ENCODE measurements around the gene ATP5F1C.
"Not testable (repeated sequence)": the region's sequence is repeated elsewhere in the genome, so short reads cannot be mapped to it uniquely, and the experiment has no call there.

Gene ATP5F1C

DNA sequence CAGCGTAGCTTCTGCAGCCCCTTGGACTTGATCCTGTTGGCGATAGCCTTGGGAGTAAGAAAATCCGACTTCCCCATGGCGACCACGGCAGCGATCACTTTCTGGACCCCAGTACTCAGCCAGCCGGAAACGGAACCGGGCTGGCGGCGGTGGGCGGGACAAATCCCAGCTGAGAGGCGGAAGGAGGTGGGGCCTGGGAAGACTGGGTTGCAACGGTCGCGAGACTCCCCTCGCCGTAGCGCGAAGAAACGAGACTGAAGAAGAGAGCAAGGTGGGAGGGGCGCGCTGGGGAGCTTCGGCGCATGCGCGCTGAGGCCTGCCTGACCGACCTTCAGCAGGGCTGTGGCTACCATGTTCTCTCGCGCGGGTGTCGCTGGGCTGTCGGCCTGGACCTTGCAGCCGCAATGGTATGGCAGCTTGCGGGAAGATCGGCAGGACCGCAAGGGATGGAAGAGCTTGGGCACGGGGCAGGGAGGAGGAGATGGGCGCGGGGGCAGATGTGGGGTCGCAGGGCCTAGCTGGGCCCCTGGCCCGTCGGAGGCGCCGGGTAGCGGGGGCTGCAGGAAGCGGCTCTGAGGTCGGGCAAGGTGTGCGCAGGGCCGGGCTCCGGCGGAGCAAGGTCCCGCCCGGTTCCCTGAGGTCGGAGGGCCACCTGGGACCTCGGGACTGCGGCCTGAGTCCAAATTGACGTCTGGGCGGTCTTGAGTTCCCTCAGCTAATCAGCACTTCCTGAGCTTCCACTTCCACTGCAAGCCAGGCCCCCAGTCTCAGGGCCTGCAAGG is at the start of gene ATP5F1C, which contains the start of gene KIN:
TSS of gene ATP5F1C (plus strand) at position 321 of the 782 bp plus-strand sequence. CDS start at position 352, 31 bp downstream.
TSS of gene KIN (minus strand) at position 137 of the 782 bp plus-strand sequence. CDS start at position 77, 60 bp downstream.
- peak; percentile 95 to 98 for DNase-seq

DNA sequence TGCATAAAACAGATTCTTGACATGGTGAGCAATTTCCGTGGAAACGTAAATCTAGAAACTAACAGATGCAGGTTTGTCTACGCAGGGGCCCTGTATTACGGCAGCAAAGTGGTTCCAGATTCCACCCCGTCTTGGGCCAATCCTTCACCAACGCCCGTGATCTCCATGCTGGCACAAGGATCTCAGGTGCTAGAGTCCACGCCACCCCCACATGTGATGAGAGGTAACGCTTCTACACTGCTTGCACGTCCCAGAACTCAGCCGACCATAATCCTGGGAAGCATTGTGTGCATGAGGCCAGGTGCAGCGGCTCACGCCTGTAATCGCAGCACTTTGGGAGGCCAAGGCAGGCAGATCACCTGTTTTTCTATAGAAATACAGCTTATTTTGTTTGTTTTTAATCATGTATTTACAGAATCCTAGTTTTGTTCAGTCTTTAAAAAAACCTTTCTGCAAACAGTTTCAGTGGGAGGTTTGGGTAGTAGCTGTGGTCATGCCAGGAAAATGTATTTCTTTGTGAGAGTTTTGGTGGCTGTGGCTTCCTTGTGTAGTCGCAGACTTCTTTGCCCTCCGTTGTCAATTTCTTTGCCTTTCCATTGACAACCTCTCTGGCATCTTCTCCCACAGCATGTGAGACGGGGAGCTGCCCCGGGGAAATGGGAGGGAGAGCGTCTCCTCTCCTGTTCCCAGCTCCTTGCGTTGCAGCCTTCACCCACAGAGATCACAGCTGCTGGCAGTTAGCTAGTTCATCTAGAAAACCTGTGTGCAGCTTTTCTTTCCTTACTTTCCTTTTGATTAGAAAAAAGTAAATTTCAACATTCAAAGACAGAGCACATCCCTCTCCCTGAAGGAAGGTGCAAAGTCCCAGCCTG is 49.2 kb upstream of the ATP5F1C start:
- DNase-seq = no peak

- no peak for DNase-seq
Observed at GRCh38 chr10:7744307-7744706, 43.7 kb upstream of the ATP5F1C start.

GRCh38 chr10:7748637-7749036 is 39.3 kb upstream of the ATP5F1C start:
- DNase-seq = not testable (repeated sequence)

GRCh38 chr10:7750222-7750621 is 37.8 kb upstream of the ATP5F1C start:
- no peak for DNase-seq

- no peak for DNase-seq
Observed at GRCh38 chr10:7752251-7752650, 35.7 kb upstream of the ATP5F1C start.

DNA sequence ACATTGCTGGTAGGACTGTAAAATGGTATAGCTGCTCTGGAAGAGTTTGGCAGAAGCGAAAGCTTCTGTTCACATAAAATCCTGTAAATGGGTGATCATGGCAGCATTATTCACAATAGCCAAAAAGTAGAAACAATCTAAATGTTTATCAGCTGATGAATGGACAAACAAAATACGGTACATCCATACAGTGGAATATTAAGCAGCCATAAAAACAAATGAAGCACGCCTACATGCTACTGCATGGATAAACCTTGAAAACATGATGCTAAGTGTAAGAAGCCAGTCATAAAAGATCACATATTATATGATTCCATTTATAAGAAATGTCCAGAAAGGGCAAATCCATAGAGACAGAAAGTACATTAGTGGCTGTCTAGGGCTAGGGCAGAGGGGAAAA is 32.9 kb upstream of the ATP5F1C start:
- no peak for DNase-seq

- peak; percentile 6 to 16 for DNase-seq
Observed at GRCh38 chr10:7756360-7756992, 31.5 kb upstream of the ATP5F1C start.

DNA sequence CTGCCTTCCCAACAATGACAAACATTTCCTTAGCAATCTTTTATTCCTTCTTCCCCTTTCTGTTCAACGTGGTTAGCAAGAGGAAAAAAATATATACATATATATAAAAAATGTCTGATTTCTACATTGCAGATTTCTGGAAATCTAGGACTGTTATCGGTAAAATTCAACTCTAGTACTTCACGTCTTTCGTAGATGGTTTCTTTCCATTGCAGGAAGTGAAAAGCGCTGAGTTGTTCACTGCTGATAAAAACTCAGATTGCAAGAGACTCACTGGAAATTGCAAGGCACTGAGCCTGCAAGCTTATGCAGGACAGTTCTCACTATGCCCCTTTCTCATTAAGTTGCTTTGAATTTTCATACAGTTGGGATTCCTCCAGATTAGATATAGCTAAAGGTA is 24.0 kb upstream of the ATP5F1C start:
- DNase-seq = peak; percentile 29 to 31

GRCh38 chr10:7766241-7766640 is 21.7 kb upstream of the ATP5F1C start:
- DNase-seq = no peak

DNA sequence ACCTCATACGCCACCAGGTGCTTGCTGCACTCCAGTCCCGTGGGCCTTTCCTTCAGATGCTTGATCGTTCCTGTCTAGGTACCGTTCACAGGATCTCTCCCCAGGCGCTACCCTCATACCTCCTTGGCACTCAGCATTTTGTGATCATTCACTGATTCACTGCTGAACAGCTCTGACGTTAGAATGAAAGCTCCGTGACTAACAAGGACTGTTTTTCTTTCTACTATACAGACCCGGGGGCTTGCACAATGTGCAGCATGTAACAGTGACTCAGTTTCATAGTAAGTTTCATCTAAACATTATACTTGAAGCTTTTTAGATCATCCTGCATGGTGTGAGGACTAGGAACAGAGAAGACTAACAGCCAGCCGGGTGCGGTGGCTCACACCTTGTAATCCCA is 20.8 kb upstream of the ATP5F1C start:
- no peak for DNase-seq

DNA sequence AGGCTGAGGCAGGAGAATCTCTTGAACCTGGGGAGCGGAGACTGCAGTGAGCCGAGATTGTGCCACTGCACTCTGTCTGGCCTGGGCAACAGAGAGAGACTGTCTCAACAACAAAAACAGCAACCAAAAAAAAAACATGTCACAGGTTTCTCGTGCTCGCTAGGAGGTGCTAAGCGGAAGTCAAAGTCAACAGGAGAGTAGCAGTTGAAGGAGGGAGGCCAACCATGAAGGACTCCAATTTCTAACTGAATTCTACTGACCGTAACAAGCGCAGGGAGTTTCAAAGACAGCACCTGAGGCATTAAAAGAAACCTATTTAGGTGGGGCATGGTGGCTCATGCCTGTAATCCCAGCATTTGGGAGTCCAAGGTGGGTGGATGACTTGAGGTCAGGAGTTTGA is 19.6 kb upstream of the ATP5F1C start:
- no peak for DNase-seq

DNA sequence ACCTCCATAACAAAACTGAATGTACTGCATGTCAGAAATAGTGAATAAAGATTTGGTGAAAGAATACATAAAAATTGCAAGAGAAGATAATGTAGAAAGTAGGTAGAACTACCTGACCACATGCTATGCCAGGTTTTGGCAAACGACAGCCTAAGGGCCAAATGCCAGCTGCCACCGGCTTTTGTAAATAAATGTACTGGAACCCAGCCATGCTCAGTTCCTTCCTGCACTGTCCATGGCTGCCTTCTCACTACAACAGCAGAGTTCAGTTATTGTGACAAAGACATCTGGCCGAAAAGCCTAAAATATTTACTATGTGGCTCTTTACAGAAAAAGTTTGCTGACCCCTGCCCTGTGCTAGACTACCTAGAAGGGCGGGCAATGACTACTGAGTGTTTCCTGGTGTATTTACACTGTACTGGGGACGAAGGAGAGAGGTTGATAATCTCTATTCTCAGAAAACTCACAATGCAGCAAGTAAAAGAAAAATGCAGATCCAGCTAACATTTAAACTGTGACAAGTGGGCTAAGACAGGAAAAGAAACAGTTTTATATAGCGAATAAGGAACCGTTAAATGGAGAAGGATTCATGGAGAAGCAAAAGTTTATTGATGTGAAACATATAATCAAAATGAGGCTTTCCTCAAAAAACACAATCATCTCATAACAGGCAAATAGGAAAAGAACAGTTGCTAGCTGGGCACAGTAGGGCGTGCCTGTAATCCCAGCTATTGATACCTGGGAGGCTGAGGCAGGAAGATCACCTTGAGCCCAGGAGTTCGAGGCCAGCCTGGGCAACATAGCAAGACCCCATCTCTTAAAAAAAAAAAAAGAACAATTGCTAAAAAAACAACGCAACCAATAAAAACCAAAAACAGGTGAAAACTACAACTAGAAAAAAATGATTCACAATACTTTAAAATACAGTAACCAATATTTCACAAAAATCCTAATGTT is 13.9 kb upstream of the ATP5F1C start:
- DNase-seq = no peak

GRCh38 chr10:7776777-7777176 is 11.2 kb upstream of the ATP5F1C start:
- no peak for DNase-seq

DNA sequence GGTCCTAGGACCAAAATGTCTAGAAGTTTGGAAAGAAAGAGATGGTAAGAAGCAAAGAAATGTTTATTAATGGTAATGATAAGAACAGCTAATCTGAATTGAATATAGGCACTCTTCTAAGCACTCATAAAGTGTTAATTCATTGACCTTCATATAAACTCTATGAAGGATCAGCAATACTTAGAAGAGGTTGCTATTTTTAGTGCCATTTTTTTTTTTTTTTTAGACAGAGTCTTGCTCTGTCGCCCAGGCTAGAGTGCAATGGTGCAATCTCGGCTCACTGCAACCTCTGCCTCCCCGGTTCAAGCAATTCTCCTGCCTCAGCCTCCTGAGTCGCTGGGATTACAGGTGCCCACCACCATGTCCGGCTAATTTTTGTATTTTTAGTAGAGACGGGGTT is 5.8 kb upstream of the ATP5F1C start:
- DNase-seq = not testable (repeated sequence)

- DNase-seq = peak; percentile 6 to 15
Observed at GRCh38 chr10:7786430-7786829, 1.5 kb upstream of the ATP5F1C start.

DNA sequence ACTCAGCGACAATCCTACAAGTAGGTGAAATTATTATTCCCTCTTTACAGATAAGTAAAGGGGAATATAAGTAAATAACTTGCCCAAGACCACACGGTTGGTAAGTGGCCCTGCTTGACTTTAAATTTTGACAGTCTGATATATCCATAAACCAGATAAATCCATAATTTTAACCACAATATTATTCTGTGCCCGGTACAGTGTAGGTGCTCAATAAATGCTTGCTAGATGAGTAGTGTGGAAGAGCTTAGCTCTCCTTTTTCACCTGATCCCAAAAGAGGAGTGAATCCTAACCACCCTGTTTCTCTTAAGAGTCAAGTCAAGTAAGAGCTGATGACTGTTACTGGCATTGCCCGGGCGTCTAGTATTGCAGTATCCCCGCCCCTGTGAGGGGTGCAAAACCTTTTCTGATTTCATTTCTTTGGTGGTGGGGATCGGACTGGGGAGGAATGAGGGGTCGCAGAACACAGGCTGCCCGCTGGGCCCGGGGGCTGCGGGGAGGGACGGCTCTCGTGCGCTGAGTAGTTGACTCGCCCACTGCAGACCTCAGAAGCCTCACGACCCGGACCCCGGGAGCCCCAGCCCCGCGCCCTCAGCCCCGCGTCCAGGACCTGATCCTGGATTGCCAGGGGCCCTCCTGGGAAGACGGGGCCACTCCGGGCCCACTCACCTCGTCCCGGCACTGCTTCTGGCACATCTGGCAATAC is 674 bp upstream of the ATP5F1C start:
- DNase-seq = peak; percentile 9 to 20

DNA sequence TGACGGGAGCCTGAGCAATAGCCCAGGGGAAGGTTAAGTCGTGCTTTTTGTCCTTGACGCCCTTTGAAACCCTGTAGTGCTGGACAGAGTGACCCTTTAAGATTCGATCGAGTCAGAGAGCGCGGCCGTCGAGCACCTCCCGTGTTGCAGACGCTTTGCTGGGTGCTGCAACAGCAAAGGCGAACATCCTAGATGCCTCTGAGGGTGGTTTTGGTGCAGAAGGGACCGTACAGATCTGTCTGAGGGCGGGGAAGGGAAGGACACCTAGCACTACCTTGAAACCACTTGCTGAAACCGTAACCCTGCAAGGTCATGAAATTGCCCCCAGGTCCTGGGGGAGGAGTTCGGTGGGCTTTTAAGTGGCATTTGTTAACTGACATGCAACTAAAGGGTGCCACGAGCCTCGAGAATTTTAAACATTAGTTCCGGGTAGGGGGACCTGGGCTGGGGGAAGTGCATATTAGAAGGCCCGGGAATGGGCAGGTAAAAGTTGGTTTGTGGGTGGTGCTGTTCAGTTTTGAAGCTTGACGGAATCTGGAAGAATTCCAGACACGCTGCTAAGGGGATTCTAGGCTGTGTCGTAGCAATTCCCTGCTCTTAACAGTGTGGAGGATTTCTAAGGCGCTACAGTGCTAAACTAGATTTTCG is 786 bp downstream of the ATP5F1C start:
- DNase-seq = no peak

DNA sequence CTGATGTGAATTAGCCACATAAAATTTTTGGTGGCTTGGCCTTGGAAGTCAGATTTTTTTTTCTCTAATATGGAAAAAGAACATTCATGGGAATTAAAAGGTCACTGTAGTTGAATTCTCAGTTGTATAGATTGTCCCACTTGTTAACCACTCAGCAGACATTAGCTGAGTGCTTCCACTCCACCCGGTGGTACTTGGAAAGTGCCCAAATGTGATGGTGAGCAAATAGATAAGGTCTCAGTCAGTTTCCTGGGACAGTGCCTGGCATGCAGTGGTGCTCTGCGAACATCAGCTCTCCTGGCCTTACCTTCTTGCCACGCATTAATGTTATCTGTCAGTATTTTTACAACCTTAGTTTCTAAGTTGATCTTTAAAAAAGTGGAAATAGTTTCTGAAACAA is 1.4 kb downstream of the ATP5F1C start:
- DNase-seq = no peak

DNA sequence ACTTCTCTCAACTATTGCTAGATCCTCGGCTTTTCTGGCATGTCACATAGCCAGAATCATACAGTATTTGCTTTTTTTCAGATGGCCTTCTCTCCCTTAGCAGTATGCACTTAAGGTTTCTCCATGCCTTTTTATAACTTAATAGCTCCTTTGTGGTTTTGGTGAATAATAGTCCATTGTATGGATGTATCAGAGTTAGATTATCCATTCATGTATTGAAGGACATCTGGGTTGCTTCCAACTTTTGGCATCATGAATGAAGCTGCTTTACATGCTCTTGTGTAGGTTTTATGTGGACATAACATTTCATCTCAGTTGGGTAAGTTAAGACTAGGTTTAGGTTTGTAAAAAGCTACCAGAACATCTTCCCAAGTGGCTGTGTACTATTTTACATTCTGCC is 4.6 kb downstream of the ATP5F1C start:
- no peak for DNase-seq
